GM23338 (cell line): Measurements from ENCODE around the gene USH1G. TPM values are rescaled to one million over a fixed set of nuclear protein-coding genes. Genes with fewer than 3 reads are reported as not detected.

Source experiments
- ATAC-seq: fragments of 200-7000 bp; cut with Tn5 transposase; 3 replicates; pipeline ENCODE4 v1.9.1; 2020
- DNase-seq: peaks from one replicate; pipeline ENCODE4 v3.0.0-alpha.2; 2015; ENCODE audit warnings: low spot score
- H2AFZ ChIP-seq: fragments of 200-600 bp; sonication (generic); 2 replicates; pipeline ENCODE4 v1.8.0; 2016; ENCODE audit warnings: antibody characterized with exemption, mild to moderate bottlenecking, moderate library complexity
- H3F3A ChIP-seq: fragments of 200-600 bp; sonication (generic); replicated peaks from 2 replicates; pipeline ENCODE4 v1.8.0; 2017; ENCODE audit warnings: antibody characterized with exemption, mixed run types, low read depth
- H3K27ac ChIP-seq: fragments of 200-600 bp; sonication (generic); 2 replicates; pipeline ENCODE4 v1.6.1; 2016; ENCODE audit warnings: low read depth
- H3K27me3 ChIP-seq: fragments of 200-600 bp; sonication (generic); 2 replicates; pipeline ENCODE4 v1.8.0; 2016; ENCODE audit warnings: mild to moderate bottlenecking, mixed run types, moderate library complexity; ENCODE audit not compliant: insufficient read depth
- H3K36me3 ChIP-seq: fragments of 200-600 bp; sonication (generic); 2 replicates; pipeline ENCODE4 v1.8.0; 2016; ENCODE audit warnings: mild to moderate bottlenecking; ENCODE audit not compliant: insufficient read depth
- H3K4me1 ChIP-seq: fragments of 200-600 bp; sonication (generic); 2 replicates; pipeline ENCODE4 v1.8.0; 2016; ENCODE audit warnings: mild to moderate bottlenecking, moderate library complexity; ENCODE audit not compliant: insufficient read depth
- H3K4me2 ChIP-seq: fragments of 200-600 bp; sonication (generic); 2 replicates; pipeline ENCODE4 v1.7.1; 2017; ENCODE audit warnings: mixed run types
- H3K4me3 ChIP-seq: fragments of 200-600 bp; sonication (generic); 2 replicates; pipeline ENCODE4 v1.6.1; 2016; ENCODE audit warnings: mixed run types
- H3K79me2 ChIP-seq: fragments of 200-600 bp; sonication (generic); replicated peaks from 2 replicates; pipeline ENCODE4 v1.8.0; 2017; ENCODE audit warnings: mild to moderate bottlenecking; ENCODE audit not compliant: insufficient read depth
- H3K9me2 ChIP-seq: fragments of 200-600 bp; sonication (generic); 2 replicates; pipeline ENCODE4 v1.8.0; 2017; ENCODE audit not compliant: insufficient read depth
- H4K20me1 ChIP-seq: fragments of 200-600 bp; sonication (generic); replicated peaks from 2 replicates; pipeline ENCODE4 v1.8.0; 2017; ENCODE audit warnings: mild to moderate bottlenecking; ENCODE audit not compliant: insufficient read depth
- H3K27ac Mint-ChIP-seq: 2 replicates; pipeline ENCODE4 v1.8.0; 2020; ENCODE audit warnings: inconsistent platforms, mild to moderate bottlenecking, moderate library complexity, mixed read lengths
- H3K27me3 Mint-ChIP-seq: 3 replicates; pipeline ENCODE4 v1.8.0; 2022; ENCODE audit warnings: low read depth, mild to moderate bottlenecking, moderate library complexity, mixed read lengths, inconsistent platforms; ENCODE audit not compliant: insufficient read depth, poor library complexity
- H3K36me3 Mint-ChIP-seq: 3 replicates; pipeline ENCODE4 v1.8.0; 2021; ENCODE audit warnings: low read depth, mild to moderate bottlenecking, inconsistent platforms, moderate library complexity, mixed read lengths
- H3K4me1 Mint-ChIP-seq: 3 replicates; pipeline ENCODE4 v1.8.0; 2020; ENCODE audit warnings: mild to moderate bottlenecking, inconsistent platforms, mixed read lengths
- H3K4me3 Mint-ChIP-seq: 3 replicates; pipeline ENCODE4 v1.8.0; 2021; ENCODE audit warnings: moderate library complexity, mild to moderate bottlenecking, inconsistent platforms, mixed read lengths
- H3K9me3 Mint-ChIP-seq: 3 replicates; pipeline ENCODE4 v1.8.0; 2020; ENCODE audit warnings: moderate library complexity, mild to moderate bottlenecking, inconsistent platforms, mixed read lengths
- CREB1 ChIP-seq: fragments of 250-450 bp; sonication (Bioruptor Pico); IDR thresholded peaks from 2 replicates; pipeline ENCODE4 v1.5.0; 2020; ENCODE audit warnings: low read depth, mild to moderate bottlenecking, moderate library complexity
- CTCF ChIP-seq, 2 experiments: fragments of 200-600 bp in 1 of 2; sonication (generic) in 1 of 2; conservative IDR thresholded peaks; 2 replicates each; pipeline versions ENCODE4 v1.5.1 to v1.6.1; 2016 to 2017; ENCODE audit warnings: antibody characterized with exemption in 2 of 2, low read depth in 2 of 2, mild to moderate bottlenecking in 2 of 2, moderate library complexity in 1 of 2
- ETS1 ChIP-seq: IDR thresholded peaks from 2 replicates; pipeline ENCODE4 v1.6.1; 2016; ENCODE audit warnings: antibody characterized with exemption
- EZH2 ChIP-seq: fragments of 200-600 bp; sonication (generic); IDR thresholded peaks from one replicate; pipeline ENCODE4 v1.8.0; 2017; ENCODE audit warnings: antibody characterized with exemption, mild to moderate bottlenecking, low read depth; ENCODE audit not compliant: unreplicated experiment
- EZH2phosphoT487 ChIP-seq: fragments of 200-600 bp; sonication (generic); IDR thresholded peaks from one replicate; pipeline ENCODE4 v1.8.1; 2018; ENCODE audit warnings: antibody characterized with exemption; ENCODE audit not compliant: unreplicated experiment
- JUNB ChIP-seq: IDR thresholded peaks from one replicate; pipeline ENCODE4 v1.6.1; 2016; ENCODE audit warnings: antibody characterized with exemption; ENCODE audit not compliant: unreplicated experiment
- NANOG ChIP-seq: IDR thresholded peaks from 2 replicates; pipeline ENCODE4 v1.6.1; 2016; ENCODE audit warnings: antibody characterized with exemption, borderline replicate concordance
- POLR2AphosphoS5 ChIP-seq: IDR thresholded peaks from 2 replicates; pipeline ENCODE4 v1.6.1; 2016; ENCODE audit warnings: antibody characterized with exemption, low read depth
- REST ChIP-seq: IDR thresholded peaks from one replicate; pipeline ENCODE4 v1.6.1; 2018; ENCODE audit warnings: antibody characterized with exemption; ENCODE audit not compliant: unreplicated experiment
- STAT1 ChIP-seq: IDR thresholded peaks from one replicate; pipeline ENCODE4 v1.6.1; 2016; ENCODE audit warnings: antibody characterized with exemption; ENCODE audit not compliant: unreplicated experiment
- ZNF114 ChIP-seq: fragments of 250-450 bp; sonication (Bioruptor Pico); IDR thresholded peaks from 2 replicates; pipeline ENCODE4 v1.5.0; 2020; ENCODE audit warnings: mild to moderate bottlenecking, moderate library complexity
- ZNF331 ChIP-seq: fragments of 250-450 bp; sonication (Bioruptor Pico); IDR thresholded peaks from 2 replicates; pipeline ENCODE4 v1.5.0; 2020; ENCODE audit warnings: low read depth, mild to moderate bottlenecking, moderate library complexity
- ZNF462 ChIP-seq: fragments of 250-450 bp; sonication (Bioruptor Pico); IDR thresholded peaks from 2 replicates; pipeline ENCODE4 v1.5.0; 2020; ENCODE audit warnings: mild to moderate bottlenecking, moderate library complexity
- polyA plus RNA-seq: library from polyadenylated mRNA; unstranded; fragments of >200 nt; fragmentation: Nextera tagmentation; extraction: Ambion mirVana; gene quantifications from 2 replicates; pipeline ENCODE4 v1.2.1, GENCODE V29; 2016
- total RNA-seq: library from RNA; depleted of rRNA; stranded (reverse); fragments of >200 nt; shearing (Covaris generic); gene quantifications from 2 replicates; pipeline ENCODE4 v1.2.3, GENCODE V29; 2014

USH1G gene
- total and polyA plus RNA-seq, 2 experiments from 2014 or later = 0.34 to 1.7 TPM

GRCh38 chr17:74916851-74917199, 6.2 kb downstream of the USH1G start:
- Mint-ChIP-seq H3K27me3 (peaks cover 11% of the 10 kb centered on the region), H3K27ac (no peak overlapping the region), H3K36me3 (no peaks in the 10 kb centered on the region; the same call in 2 of the 3 replicates), H3K4me1 (peaks cover 7% of the 10 kb centered on the region), H3K4me3 (no peak overlapping the region), H3K9me3 (no peaks in the 10 kb centered on the region; the same call in 2 of the 3 replicates)
- no peak for DNase-seq
- H2AFZ ChIP-seq = no peak overlapping the region
- H3K4me2 ChIP-seq = no peak overlapping the region
- H3F3A ChIP-seq = no peaks in the 10 kb centered on the region
- TF ChIP-seq NANOG (no peak), EZH2 (no peak), ZNF331 (CRISPR knock-in tag) (no peak), CTCF (conservative IDR thresholded peaks at IDR 0.05; ENCODE audit: low read depth in 2 of 2) (no peak), JUNB (no peak), POLR2AphosphoS5 (no peak), ZNF114 (CRISPR knock-in tag) (no peak), ETS1 (no peak), CREB1 (CRISPR knock-in tag) (no peak), EZH2phosphoT487 (no peak), REST (no peak), STAT1 (no peak), ZNF462 (CRISPR knock-in tag) (no peak)
- H4K20me1 ChIP-seq = no peaks in the 10 kb centered on the region
- no peaks in the 10 kb centered on the region for H3K4me1 ChIP-seq
- H3K9me2 ChIP-seq = no peaks in the 10 kb centered on the region
- H3K27me3 ChIP-seq = peaks cover 13% of the 10 kb centered on the region; the same call in 1 of the 2 replicates
- H3K36me3 ChIP-seq = no peaks in the 10 kb centered on the region; the same call in 1 of the 2 replicates
- H3K27ac ChIP-seq = no peak overlapping the region
- no peak overlapping the region for H3K4me3 ChIP-seq
- no peak for ATAC-seq
- H3K79me2 ChIP-seq = no peaks in the 10 kb centered on the region
